ENCODE results near the gene DICER1.

DICER1 gene

DNA sequence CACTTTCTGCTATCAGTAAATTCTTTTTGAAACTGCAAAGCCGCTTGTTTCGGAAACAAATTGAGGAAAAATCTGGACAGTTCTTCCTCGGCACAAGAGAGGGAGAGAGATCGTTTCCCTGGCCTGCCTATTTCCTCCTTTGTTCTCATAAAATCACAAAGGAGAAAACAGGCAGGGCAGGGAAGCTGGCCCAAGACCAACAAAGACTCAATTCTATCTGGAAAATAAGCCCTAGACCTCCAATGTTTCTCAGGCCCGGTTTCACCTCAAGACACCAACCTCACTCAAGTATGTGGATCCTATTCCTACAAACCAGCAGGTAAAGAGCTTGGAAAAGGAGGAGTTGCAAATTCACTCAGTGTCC lies 19.5 kb downstream of the DICER1 start:
- Histone ChIP-seq H3K27ac (ENCODE audit: low read depth, low read length) (no peak overlapping the region), H3K4me2 (ENCODE audit: low read length) (no peak overlapping the region), H3K27me3 (ENCODE audit: control insufficient read depth, low read length) (no peaks in the 10 kb centered on the region), H3K9me3 (ENCODE audit: control insufficient read depth, insufficient read depth, low read length) (no peaks in the 10 kb centered on the region), H3K4me3 (ENCODE audit: low read length) (no peak overlapping the region), H3F3A (ENCODE audit: control insufficient read depth, insufficient read depth) (peaks cover 8% of the 10 kb centered on the region), H3K36me3 (ENCODE audit: control insufficient read depth, low read length) (peaks cover 41% of the 10 kb centered on the region), H4K20me1 (ENCODE audit: control insufficient read depth, insufficient read depth, low read depth, low read length) (peaks cover 4% of the 10 kb centered on the region), H3K9me2 (replicated peaks; ENCODE audit: control insufficient read depth, low read length) (no peaks in the 10 kb centered on the region), H3K79me2 (ENCODE audit: control insufficient read depth, low read length) (peaks cover 85% of the 10 kb centered on the region), H3K4me1 (ENCODE audit: control insufficient read depth, low read length) (peaks cover 45% of the 10 kb centered on the region)
- TF ChIP-seq, protein P1, sequence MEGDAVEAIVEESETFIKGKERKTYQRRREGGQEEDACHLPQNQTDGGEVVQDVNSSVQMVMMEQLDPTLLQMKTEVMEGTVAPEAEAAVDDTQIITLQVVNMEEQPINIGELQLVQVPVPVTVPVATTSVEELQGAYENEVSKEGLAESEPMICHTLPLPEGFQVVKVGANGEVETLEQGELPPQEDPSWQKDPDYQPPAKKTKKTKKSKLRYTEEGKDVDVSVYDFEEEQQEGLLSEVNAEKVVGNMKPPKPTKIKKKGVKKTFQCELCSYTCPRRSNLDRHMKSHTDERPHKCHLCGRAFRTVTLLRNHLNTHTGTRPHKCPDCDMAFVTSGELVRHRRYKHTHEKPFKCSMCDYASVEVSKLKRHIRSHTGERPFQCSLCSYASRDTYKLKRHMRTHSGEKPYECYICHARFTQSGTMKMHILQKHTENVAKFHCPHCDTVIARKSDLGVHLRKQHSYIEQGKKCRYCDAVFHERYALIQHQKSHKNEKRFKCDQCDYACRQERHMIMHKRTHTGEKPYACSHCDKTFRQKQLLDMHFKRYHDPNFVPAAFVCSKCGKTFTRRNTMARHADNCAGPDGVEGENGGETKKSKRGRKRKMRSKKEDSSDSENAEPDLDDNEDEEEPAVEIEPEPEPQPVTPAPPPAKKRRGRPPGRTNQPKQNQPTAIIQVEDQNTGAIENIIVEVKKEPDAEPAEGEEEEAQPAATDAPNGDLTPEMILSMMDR (IDR thresholded peaks at IDR 0.05; ENCODE audit: low read depth, low read length, poor library complexity, severe bottlenecking): no peak
- TF ChIP-seq EZH2phosphoT487 (IDR thresholded peaks at IDR 0.05; ENCODE audit: borderline replicate concordance, low read length): no peak

DNA sequence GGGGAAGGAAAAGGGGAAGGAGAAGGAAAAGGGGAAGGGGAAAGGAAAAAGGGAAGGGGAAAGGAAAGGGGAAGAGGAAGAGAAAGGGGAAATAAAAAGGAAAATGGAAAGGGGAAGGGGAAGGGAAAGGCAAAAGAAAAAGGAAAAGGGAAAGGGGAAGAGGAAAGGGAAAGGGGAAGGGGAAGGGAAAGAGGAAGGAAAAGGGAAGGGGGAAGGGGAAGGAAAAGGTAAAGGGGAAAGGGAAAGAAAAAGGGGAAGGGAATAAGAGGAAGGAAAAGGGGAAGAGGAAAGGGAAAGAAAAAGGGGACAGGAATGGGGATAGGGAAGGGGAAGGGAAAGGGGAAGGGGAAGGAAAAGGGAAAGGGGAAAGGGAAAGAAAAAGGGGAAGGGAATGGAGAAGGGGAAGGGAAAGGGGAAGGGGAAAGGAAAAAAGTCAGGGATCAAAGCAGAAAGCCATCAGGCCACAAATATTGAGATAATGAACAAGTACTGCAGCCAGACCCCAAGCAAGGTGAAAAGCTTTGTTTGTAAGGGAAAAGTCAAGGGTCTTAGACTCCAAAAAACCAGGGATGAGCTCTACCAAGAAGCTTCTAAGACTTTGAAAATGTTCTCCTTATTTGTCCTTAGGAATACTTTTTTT lies 20.0 kb downstream of the DICER1 start:
- Histone ChIP-seq H3K27ac (ENCODE audit: low read depth, low read length) (no peak overlapping the region), H3K9me3 (ENCODE audit: control insufficient read depth, insufficient read depth, low read length) (no peaks in the 10 kb centered on the region), H3F3A (ENCODE audit: control insufficient read depth, insufficient read depth) (peaks cover 8% of the 10 kb centered on the region), H3K36me3 (ENCODE audit: control insufficient read depth, low read length) (peaks cover 46% of the 10 kb centered on the region), H3K4me2 (ENCODE audit: low read length) (no peak overlapping the region), H3K79me2 (ENCODE audit: control insufficient read depth, low read length) (peaks cover 80% of the 10 kb centered on the region), H3K27me3 (ENCODE audit: control insufficient read depth, low read length) (no peaks in the 10 kb centered on the region), H3K4me1 (ENCODE audit: control insufficient read depth, low read length) (peaks cover 40% of the 10 kb centered on the region), H3K9me2 (replicated peaks; ENCODE audit: control insufficient read depth, low read length) (no peaks in the 10 kb centered on the region), H3K4me3 (ENCODE audit: low read length) (no peak overlapping the region), H4K20me1 (ENCODE audit: control insufficient read depth, insufficient read depth, low read depth, low read length) (no peaks in the 10 kb centered on the region; the same call in none of the 2 replicates)
- no peak for TF ChIP-seq EZH2phosphoT487 (IDR thresholded peaks at IDR 0.05; ENCODE audit: borderline replicate concordance, low read length)
- TF ChIP-seq, protein P1 (IDR thresholded peaks at IDR 0.05; ENCODE audit: low read depth, low read length, poor library complexity, severe bottlenecking): no peak

DNA sequence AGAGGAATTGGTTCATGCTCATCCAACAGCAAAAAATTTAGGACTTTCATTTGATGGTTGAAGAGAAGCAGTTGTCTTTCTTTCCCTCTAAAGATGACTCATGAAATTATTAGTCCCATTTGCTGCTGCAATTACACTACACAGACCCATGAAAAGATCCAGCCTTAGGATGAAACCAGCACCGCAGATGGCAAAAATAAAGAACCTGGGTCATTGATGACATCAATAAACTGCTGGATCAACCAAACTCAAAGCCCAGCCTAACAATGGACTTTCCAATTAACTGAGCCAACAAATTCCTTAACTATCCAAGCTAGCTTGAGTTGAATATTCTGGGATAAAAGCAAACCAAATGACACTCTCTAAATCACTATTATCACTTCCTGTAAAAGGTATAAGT lies 20.7 kb downstream of the DICER1 start:
- Histone ChIP-seq H3K27me3 (ENCODE audit: control insufficient read depth, low read length) (no peaks in the 10 kb centered on the region), H3K4me2 (ENCODE audit: low read length) (no peak overlapping the region), H3K36me3 (ENCODE audit: control insufficient read depth, low read length) (peaks cover 51% of the 10 kb centered on the region), H3K9me3 (ENCODE audit: control insufficient read depth, insufficient read depth, low read length) (no peaks in the 10 kb centered on the region), H3K27ac (ENCODE audit: low read depth, low read length) (no peak overlapping the region), H3F3A (ENCODE audit: control insufficient read depth, insufficient read depth) (peaks cover 8% of the 10 kb centered on the region), H4K20me1 (ENCODE audit: control insufficient read depth, insufficient read depth, low read depth, low read length) (no peaks in the 10 kb centered on the region; the same call in none of the 2 replicates), H3K79me2 (ENCODE audit: control insufficient read depth, low read length) (peaks cover 73% of the 10 kb centered on the region), H3K9me2 (replicated peaks; ENCODE audit: control insufficient read depth, low read length) (no peaks in the 10 kb centered on the region), H3K4me3 (ENCODE audit: low read length) (no peak overlapping the region), H3K4me1 (ENCODE audit: control insufficient read depth, low read length) (peaks cover 33% of the 10 kb centered on the region)
- TF ChIP-seq, protein P1 (IDR thresholded peaks at IDR 0.05; ENCODE audit: low read depth, low read length, poor library complexity, severe bottlenecking): no peak
- no peak for TF ChIP-seq EZH2phosphoT487 (IDR thresholded peaks at IDR 0.05; ENCODE audit: borderline replicate concordance, low read length)

Data from DOHH2 (cell line).